Measurements from ENCODE around the gene ACVR1.

ACVR1 gene
- total RNA-seq: 30.0 to 44.1 (median 34.3) reads per million in 4 donors

- DNase-seq: peak; percentile 73 to 90 (median 78)
These were observed at the start of gene ACVR1 for GRCh38 chr2:157876066-157876785. Gene ACVR1 (minus strand): TSS chr2:157876330. CDS start chr2:157799493, 76,837 bp downstream.

- DNase-seq: no peak
These were observed 48.9 kb upstream of the ACVR1 start for GRCh38 chr2:157925071-157925470.

GRCh38 chr2:157923598-157924217 is 47.6 kb upstream of the ACVR1 start:
- no peak for DNase-seq

GRCh38 chr2:157922815-157923214 is 46.7 kb upstream of the ACVR1 start:
- DNase-seq: no peak

- no peak for DNase-seq
These were observed 46.2 kb upstream of the ACVR1 start for GRCh38 chr2:157922336-157922735.

- no peak for DNase-seq
These were observed 44.6 kb upstream of the ACVR1 start for GRCh38 chr2:157920736-157921135.

- DNase-seq: no peak
These were observed 43.1 kb upstream of the ACVR1 start for GRCh38 chr2:157919181-157919580.

GRCh38 chr2:157918319-157918718 is 42.2 kb upstream of the ACVR1 start:
- DNase-seq: no peak

- DNase-seq: no peak
These were observed 35.6 kb upstream of the ACVR1 start for GRCh38 chr2:157911750-157912149.

- no peak for DNase-seq
These were observed 35.1 kb upstream of the ACVR1 start for GRCh38 chr2:157911246-157911645.

GRCh38 chr2:157905092-157905491 is 29.0 kb upstream of the ACVR1 start:
- DNase-seq: no peak

- no peak for DNase-seq
These were observed 27.5 kb upstream of the ACVR1 start for GRCh38 chr2:157903626-157904025.

GRCh38 chr2:157903151-157903550 is 27.0 kb upstream of the ACVR1 start:
- no peak for DNase-seq

GRCh38 chr2:157902692-157903091 is 26.6 kb upstream of the ACVR1 start:
- DNase-seq: no peak

- peak in 1 of 5 donors; percentile 33 for DNase-seq
These were observed 25.2 kb upstream of the ACVR1 start for GRCh38 chr2:157901325-157901724.

GRCh38 chr2:157900684-157901083 is 24.6 kb upstream of the ACVR1 start:
- DNase-seq: no peak

- peak in 1 of 5 donors; percentile 56 for DNase-seq
These were observed 24.1 kb upstream of the ACVR1 start for GRCh38 chr2:157900203-157900602.

GRCh38 chr2:157899125-157899839 is 23.2 kb upstream of the ACVR1 start:
- peak in 1 of 5 donors; percentile 86 for DNase-seq

- peak in 3 of 5 donors; percentile 8 to 73 (median 17) for DNase-seq
These were observed 22.5 kb upstream of the ACVR1 start for GRCh38 chr2:157898591-157898996.

GRCh38 chr2:157897106-157897971 is 21.2 kb upstream of the ACVR1 start:
- peak in 3 of 5 donors; percentile 5 to 86 (median 21) for DNase-seq

GRCh38 chr2:157895531-157895930 is 19.4 kb upstream of the ACVR1 start:
- DNase-seq: peak in 1 of 5 donors; percentile 56

- no peak for DNase-seq
These were observed 18.7 kb upstream of the ACVR1 start for GRCh38 chr2:157894694-157895435.
